Stimulated activated CD4-positive, alpha-beta T cell treated with anti-CD3 and anti-CD28 coated beads, Interleukin-15, amount 100 ng/mL, for 48 hours (primary cell): ENCODE measurements around the gene SUCO.

Experiments
- DNase-seq, 2 donors: peaks; one replicate each; pipeline ENCODE4 v3.0.0-alpha.2; 2020; ENCODE audit warnings: low read depth in 2 of 2

Gene SUCO

DNA sequence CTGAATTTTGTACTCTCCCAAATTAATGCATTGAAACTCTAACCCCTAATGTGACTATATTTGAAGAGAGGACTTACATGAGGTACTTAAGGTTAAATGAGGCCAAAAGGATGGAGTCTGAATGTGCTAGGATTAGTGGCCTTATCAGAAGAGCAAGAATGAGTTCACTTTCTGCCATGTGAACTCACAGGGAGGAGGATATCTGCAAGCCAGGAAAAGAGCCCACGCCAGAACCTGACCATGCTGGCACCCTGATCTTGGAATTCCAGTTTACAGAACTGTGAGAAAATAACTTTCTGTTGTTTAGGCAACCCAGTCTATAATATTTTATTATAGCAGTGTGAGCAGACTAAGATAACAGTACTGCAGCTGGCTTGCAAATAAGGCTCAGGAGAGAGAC, 113.7 kb downstream of the SUCO start:
- DNase-seq: no peak

- DNase-seq: peak in 1 of 2 donors; percentile 23
These were observed 114.2 kb downstream of the SUCO start for GRCh38 chr1:172647110-172647564.

GRCh38 chr1:172647987-172648386, 115.0 kb downstream of the SUCO start:
- DNase-seq: no peak

DNA sequence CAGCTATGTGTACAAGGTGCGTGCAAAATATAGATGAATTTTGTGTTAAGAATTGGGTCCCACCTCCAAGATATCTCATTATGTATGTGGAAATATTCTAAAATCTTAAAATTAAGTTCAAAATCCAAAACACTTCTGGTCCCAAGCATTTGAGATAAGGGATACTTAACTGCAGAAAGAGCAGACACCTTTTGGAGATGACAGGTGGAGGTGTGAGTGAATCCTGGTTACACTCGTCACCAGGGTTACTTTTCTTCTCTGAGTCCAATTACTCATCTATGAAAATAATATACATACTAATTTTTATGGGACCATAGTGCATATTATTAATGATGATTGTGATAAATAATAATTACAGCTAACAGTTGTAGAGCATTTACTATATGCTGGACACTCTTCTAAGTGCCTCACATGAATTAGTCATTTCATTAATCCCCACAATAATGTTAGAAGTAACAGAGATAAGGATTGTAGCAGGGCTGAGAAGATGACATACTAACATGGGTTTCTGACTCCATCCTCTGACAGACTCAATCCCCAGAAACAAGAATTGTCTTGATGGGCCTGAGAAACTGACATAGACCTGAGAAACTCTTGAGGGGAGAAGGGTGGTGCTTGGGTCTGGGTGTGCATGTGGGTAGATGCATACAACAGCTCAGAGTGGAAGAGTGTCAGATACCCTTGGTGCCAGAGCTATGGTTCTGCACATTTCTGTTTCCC, 117.7 kb downstream of the SUCO start:
- DNase-seq: no peak

- no peak for DNase-seq
These were observed 120.2 kb downstream of the SUCO start for GRCh38 chr1:172653015-172653709.

DNA sequence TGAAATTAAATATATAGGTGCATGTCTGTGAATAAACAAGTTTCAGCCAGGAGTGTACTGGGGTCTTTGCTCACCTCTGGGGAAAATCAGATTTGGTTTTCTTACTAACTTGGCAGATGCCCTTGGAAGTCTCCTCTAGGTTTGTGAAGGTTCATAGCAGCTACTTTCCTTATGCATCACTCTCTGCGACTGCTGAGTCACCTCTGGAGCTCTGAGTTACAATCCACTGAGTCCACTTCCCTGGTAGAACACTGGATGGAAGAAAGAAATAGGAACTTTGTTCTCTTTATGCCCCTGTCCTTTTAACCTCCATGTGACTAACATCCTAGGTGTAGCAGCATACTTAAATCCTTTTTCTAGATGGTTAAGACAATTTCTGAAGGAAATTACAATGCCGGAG, 121.6 kb downstream of the SUCO start:
- no peak for DNase-seq

GRCh38 chr1:172656576-172656975, 123.6 kb downstream of the SUCO start:
- DNase-seq: no peak

GRCh38 chr1:172657586-172657985, 124.6 kb downstream of the SUCO start:
- DNase-seq: no peak

- peak; percentile 57 to 60 for DNase-seq
These were observed 126.0 kb downstream of the SUCO start, which contains the start of gene FASLG for GRCh38 chr1:172658871-172659453. FASLG (plus strand) TSS chr1:172659103; CDS start chr1:172659202, 99 bp downstream.

- no peak for DNase-seq
These were observed 128.2 kb downstream of the SUCO start for GRCh38 chr1:172661107-172661506.
